ENCODE data around the gene SEC62. TPM values are rescaled to one million over a fixed set of nuclear protein-coding genes. Genes with fewer than 3 reads are reported as not detected.
"Not testable (repeated sequence)": the region's sequence is repeated elsewhere in the genome, so short reads cannot be mapped to it uniquely, and the experiment has no call there.

The SEC62 gene
- total RNA-seq, 1 donor from 2014 or later = 113 TPM

DNA sequence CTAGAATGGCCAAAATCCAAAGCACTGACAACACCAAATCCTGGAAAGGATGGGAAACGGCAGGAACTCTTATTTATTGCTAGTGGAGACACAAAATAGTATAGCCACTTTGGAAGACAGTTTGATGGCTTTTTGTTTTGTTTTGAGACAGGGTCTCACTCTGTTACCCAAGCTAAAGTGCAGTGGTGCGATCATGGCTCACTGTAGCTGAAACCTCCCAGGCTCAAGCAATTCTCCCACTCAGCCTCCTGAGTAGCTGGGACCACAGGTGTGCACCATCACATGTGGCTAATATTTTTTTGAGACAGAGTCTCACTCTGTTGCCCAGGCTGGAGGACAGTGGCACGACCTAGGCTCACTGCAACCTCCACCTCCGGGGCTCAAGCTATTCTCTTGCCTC is 43.9 kb downstream of the SEC62 start:
- no peak for DNase-seq (ENCODE audit: extremely low spot score, unreplicated experiment)

DNA sequence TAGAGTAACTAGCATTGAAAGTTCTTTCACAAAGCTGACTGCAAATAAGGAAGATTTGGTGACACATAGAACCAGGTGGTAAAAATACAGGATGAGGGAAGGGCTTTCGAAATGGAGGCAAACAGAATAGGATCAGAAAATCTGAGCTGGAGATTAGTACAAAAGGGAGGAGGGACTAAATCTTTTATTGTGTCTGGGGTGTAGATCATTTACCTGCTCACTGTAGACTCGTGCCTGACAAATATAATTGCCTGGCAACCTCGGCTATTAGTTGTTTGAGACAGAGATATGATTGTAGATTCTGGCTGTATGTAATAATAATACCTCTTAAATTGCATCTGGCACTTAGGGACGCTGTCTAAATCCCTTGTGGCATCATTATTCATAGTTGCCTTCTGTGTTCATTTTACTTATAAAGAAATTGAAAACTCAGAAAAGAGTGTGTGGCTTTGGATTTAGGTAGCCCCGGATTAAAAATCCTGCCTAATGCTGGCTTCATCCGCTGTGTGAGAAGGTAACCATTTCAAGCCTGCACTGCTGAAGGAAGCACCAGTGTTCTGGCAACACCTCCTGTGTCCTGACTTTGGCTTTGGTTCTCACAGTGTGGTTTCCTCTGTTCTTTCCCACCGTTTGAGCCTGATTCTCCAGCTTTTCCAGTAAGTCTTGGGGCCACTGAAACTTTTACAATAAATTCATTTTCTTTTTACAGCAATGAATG is 46.2 kb downstream of the SEC62 start:
- no peak for DNase-seq (ENCODE audit: extremely low spot score, unreplicated experiment)
- no peak overlapping the region for H3K27ac Mint-ChIP-seq (ENCODE audit: unreplicated experiment)
- H3K27me3 Mint-ChIP-seq (ENCODE audit: unreplicated experiment) = peaks cover 19% of the 10 kb centered on the region
- H3K4me1 Mint-ChIP-seq (ENCODE audit: unreplicated experiment) = no peaks in the 10 kb centered on the region
- H3K4me3 Mint-ChIP-seq (ENCODE audit: unreplicated experiment) = no peak overlapping the region
- no peak for TF ChIP-seq CTCF (IDR thresholded peaks at IDR 0.05)
- no peaks in the 10 kb centered on the region for H3K9me3 Mint-ChIP-seq (ENCODE audit: unreplicated experiment)
- H3K36me3 Mint-ChIP-seq (ENCODE audit: unreplicated experiment) = no peaks in the 10 kb centered on the region

More for the DNA sequence above, 43.9 kb downstream of the SEC62 start:
- TF ChIP-seq CTCF (IDR thresholded peaks at IDR 0.05) = no peak
- Mint-ChIP-seq H3K27me3 (ENCODE audit: unreplicated experiment) (peaks cover 15% of the 10 kb centered on the region), H3K4me3 (ENCODE audit: unreplicated experiment) (no peak overlapping the region), H3K9me3 (ENCODE audit: unreplicated experiment) (no peaks in the 10 kb centered on the region), H3K36me3 (ENCODE audit: unreplicated experiment) (no peaks in the 10 kb centered on the region), H3K4me1 (ENCODE audit: unreplicated experiment) (no peaks in the 10 kb centered on the region), H3K27ac (ENCODE audit: unreplicated experiment) (no peak overlapping the region)

GRCh38 chr3:170016057-170016456 is 49.5 kb downstream of the SEC62 start:
- DNase-seq (ENCODE audit: extremely low spot score, unreplicated experiment) = no peak
- Mint-ChIP-seq H3K27ac (ENCODE audit: unreplicated experiment) (no peak overlapping the region), H3K36me3 (ENCODE audit: unreplicated experiment) (no peaks in the 10 kb centered on the region), H3K27me3 (ENCODE audit: unreplicated experiment) (peaks cover 8% of the 10 kb centered on the region), H3K9me3 (ENCODE audit: unreplicated experiment) (no peaks in the 10 kb centered on the region), H3K4me1 (ENCODE audit: unreplicated experiment) (no peaks in the 10 kb centered on the region), H3K4me3 (ENCODE audit: unreplicated experiment) (no peak overlapping the region)
- no peak for TF ChIP-seq CTCF (IDR thresholded peaks at IDR 0.05)

GRCh38 chr3:170019306-170019705 is 52.7 kb downstream of the SEC62 start:
- H3K36me3 Mint-ChIP-seq (ENCODE audit: unreplicated experiment); H3K9me3 Mint-ChIP-seq (ENCODE audit: unreplicated experiment); DNase-seq (ENCODE audit: extremely low spot score, unreplicated experiment); H3K4me3 Mint-ChIP-seq (ENCODE audit: unreplicated experiment); H3K4me1 Mint-ChIP-seq (ENCODE audit: unreplicated experiment); H3K27ac Mint-ChIP-seq (ENCODE audit: unreplicated experiment): not testable (repeated sequence)
- H3K27me3 Mint-ChIP-seq (ENCODE audit: unreplicated experiment) = peaks cover 15% of the 10 kb centered on the region

GRCh38 chr3:170021083-170021482 is 54.5 kb downstream of the SEC62 start:
- Mint-ChIP-seq H3K4me3 (ENCODE audit: unreplicated experiment) (no peak overlapping the region), H3K27me3 (ENCODE audit: unreplicated experiment) (peaks cover 27% of the 10 kb centered on the region), H3K4me1 (ENCODE audit: unreplicated experiment) (no peaks in the 10 kb centered on the region), H3K36me3 (ENCODE audit: unreplicated experiment) (no peaks in the 10 kb centered on the region), H3K27ac (ENCODE audit: unreplicated experiment) (no peak overlapping the region), H3K9me3 (ENCODE audit: unreplicated experiment) (no peaks in the 10 kb centered on the region)
- no peak for TF ChIP-seq CTCF (IDR thresholded peaks at IDR 0.05)
- no peak for DNase-seq (ENCODE audit: extremely low spot score, unreplicated experiment)
